ENCODE measurements around the gene APBA1.

The APBA1 gene

GRCh38 chr9:69556707-69557106 lies 115.5 kb downstream of the APBA1 start:
- no peak for DNase-seq (ENCODE audit: low read depth)
- TF ChIP-seq, protein P1, sequence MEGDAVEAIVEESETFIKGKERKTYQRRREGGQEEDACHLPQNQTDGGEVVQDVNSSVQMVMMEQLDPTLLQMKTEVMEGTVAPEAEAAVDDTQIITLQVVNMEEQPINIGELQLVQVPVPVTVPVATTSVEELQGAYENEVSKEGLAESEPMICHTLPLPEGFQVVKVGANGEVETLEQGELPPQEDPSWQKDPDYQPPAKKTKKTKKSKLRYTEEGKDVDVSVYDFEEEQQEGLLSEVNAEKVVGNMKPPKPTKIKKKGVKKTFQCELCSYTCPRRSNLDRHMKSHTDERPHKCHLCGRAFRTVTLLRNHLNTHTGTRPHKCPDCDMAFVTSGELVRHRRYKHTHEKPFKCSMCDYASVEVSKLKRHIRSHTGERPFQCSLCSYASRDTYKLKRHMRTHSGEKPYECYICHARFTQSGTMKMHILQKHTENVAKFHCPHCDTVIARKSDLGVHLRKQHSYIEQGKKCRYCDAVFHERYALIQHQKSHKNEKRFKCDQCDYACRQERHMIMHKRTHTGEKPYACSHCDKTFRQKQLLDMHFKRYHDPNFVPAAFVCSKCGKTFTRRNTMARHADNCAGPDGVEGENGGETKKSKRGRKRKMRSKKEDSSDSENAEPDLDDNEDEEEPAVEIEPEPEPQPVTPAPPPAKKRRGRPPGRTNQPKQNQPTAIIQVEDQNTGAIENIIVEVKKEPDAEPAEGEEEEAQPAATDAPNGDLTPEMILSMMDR (conservative IDR thresholded peaks at IDR 0.05; ENCODE audit: low read depth, low read length), result no peak
- H3K4me3 ChIP-seq (ENCODE audit: low read depth, low read length), result no peak overlapping the region

DNA sequence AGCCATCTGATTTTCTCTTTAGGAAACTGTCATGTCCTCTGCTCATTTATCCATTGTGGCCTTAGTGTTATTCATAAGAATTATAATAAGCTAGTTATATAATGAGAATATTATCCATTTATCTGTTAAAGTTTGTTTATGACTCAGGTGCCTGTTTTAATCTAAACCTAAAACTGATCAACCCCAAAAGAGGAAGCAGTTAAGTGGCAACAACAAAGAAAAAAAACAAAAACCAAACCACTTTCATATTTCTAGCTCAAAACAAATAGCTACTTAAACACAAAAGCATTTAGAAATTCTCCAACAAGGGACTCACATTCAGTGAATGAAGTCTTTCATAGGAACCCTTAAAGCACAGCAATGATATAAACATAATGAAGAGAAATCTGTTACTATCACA lies 116.4 kb downstream of the APBA1 start:
- TF ChIP-seq, protein P1 (conservative IDR thresholded peaks at IDR 0.05; ENCODE audit: low read depth, low read length), result no peak
- H3K4me3 ChIP-seq (ENCODE audit: low read depth, low read length), result no peak overlapping the region
- no peak for DNase-seq (ENCODE audit: low read depth)

- TF ChIP-seq, protein P1 (conservative IDR thresholded peaks at IDR 0.05; ENCODE audit: low read depth, low read length), result no peak
- peak; percentile 86 for DNase-seq (ENCODE audit: low read depth)
- no peak overlapping the region for H3K4me3 ChIP-seq (ENCODE audit: low read depth, low read length)
Measured at GRCh38 chr9:69554945-69555344, 117.2 kb downstream of the APBA1 start.

GRCh38 chr9:69549310-69550202 lies 122.6 kb downstream of the APBA1 start:
- TF ChIP-seq, protein P1 (conservative IDR thresholded peaks at IDR 0.05; ENCODE audit: low read depth, low read length), result peak; percentile 82
- H3K4me3 ChIP-seq (ENCODE audit: low read depth, low read length), result no peak overlapping the region
- DNase-seq (ENCODE audit: low read depth), result peak; percentile 62

DNA sequence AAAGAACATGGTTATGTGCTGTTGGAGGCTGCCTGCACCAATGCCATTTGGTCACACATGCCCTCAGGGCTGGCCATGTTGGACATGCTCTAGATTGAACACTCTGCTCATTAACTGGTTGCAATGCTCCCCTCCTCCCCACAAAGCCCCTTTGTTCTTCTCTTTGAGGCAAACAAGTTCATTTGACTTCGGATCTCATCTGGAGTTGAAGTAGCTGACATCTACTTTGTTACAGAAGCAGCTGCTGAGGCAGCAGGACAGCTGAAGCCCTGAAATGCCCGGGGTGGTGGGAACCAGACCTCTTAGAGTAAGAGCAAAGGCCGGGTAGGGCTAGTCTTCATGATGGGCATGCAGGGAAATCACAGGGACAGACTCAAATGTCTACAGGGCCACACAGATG lies 123.5 kb downstream of the APBA1 start:
- DNase-seq (ENCODE audit: low read depth), result no peak
- H3K4me3 ChIP-seq (ENCODE audit: low read depth, low read length), result no peak overlapping the region
- TF ChIP-seq, protein P1 (conservative IDR thresholded peaks at IDR 0.05; ENCODE audit: low read depth, low read length), result no peak

- H3K4me3 ChIP-seq (ENCODE audit: low read depth, low read length), result no peak overlapping the region
- no peak for DNase-seq (ENCODE audit: low read depth)
- TF ChIP-seq, protein P1 (conservative IDR thresholded peaks at IDR 0.05; ENCODE audit: low read depth, low read length), result peak; percentile 35
Measured at GRCh38 chr9:69546265-69546664, 125.9 kb downstream of the APBA1 start.
